ENCODE data around the gene PRDM5.

PRDM5 gene

DNA sequence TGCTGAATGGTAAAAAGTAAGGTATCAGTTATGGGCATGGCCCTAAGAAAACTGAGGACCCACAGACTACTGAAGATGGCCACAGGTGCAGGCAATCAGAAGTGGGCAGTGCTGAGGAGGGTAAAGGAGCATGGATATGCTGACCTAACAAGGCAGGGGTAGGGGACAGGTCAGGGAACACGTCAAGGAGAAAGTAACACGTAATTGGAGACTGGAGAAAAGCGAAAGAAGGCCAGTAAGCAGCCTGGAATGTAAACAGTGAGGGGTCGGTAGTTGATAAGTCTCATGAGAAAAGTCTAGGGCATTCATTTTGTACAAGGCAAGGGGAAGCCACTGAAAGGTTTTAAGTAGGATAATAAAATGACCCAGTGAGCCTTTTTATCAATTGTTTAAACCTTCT, 153.3 kb downstream of the PRDM5 start:
- TF ChIP-seq YY1 (IDR thresholded peaks at IDR 0.05; ENCODE audit: low read depth): no peak
- no peak for TF ChIP-seq MAX (IDR thresholded peaks at IDR 0.05)
- no peak for TF ChIP-seq TAF1 (IDR thresholded peaks at IDR 0.05; ENCODE audit: low read depth)
- no peak for TF ChIP-seq NFIC (IDR thresholded peaks at IDR 0.05)

GRCh38 chr4:120765260-120765680, 157.3 kb downstream of the PRDM5 start:
- no peak for TF ChIP-seq YY1 (IDR thresholded peaks at IDR 0.05; ENCODE audit: low read depth)
- no peak for TF ChIP-seq CREB1 (IDR thresholded peaks at IDR 0.05; ENCODE audit: low read depth)
- no peak for TF ChIP-seq MAX (IDR thresholded peaks at IDR 0.05)
- no peak for TF ChIP-seq NFIC (IDR thresholded peaks at IDR 0.05)
- no peak for TF ChIP-seq TCF12 (IDR thresholded peaks at IDR 0.05; ENCODE audit: low read depth)
- TF ChIP-seq TEAD4 (IDR thresholded peaks at IDR 0.05): no peak
- TF ChIP-seq RAD21 (IDR thresholded peaks at IDR 0.05; ENCODE audit: low read depth): no peak
- no peak for TF ChIP-seq FOXM1 (IDR thresholded peaks at IDR 0.05; ENCODE audit: borderline replicate concordance, low read depth)
- TF ChIP-seq USF1 (IDR thresholded peaks at IDR 0.05): no peak
- TF ChIP-seq CEBPB (IDR thresholded peaks at IDR 0.05): no peak
- TF ChIP-seq ZBTB7A (IDR thresholded peaks at IDR 0.05; ENCODE audit: low read depth): no peak
- no peak for TF ChIP-seq EGR1 (IDR thresholded peaks at IDR 0.05)
- no peak for TF ChIP-seq TAF1 (IDR thresholded peaks at IDR 0.05; ENCODE audit: low read depth)
- TF ChIP-seq, protein P1, sequence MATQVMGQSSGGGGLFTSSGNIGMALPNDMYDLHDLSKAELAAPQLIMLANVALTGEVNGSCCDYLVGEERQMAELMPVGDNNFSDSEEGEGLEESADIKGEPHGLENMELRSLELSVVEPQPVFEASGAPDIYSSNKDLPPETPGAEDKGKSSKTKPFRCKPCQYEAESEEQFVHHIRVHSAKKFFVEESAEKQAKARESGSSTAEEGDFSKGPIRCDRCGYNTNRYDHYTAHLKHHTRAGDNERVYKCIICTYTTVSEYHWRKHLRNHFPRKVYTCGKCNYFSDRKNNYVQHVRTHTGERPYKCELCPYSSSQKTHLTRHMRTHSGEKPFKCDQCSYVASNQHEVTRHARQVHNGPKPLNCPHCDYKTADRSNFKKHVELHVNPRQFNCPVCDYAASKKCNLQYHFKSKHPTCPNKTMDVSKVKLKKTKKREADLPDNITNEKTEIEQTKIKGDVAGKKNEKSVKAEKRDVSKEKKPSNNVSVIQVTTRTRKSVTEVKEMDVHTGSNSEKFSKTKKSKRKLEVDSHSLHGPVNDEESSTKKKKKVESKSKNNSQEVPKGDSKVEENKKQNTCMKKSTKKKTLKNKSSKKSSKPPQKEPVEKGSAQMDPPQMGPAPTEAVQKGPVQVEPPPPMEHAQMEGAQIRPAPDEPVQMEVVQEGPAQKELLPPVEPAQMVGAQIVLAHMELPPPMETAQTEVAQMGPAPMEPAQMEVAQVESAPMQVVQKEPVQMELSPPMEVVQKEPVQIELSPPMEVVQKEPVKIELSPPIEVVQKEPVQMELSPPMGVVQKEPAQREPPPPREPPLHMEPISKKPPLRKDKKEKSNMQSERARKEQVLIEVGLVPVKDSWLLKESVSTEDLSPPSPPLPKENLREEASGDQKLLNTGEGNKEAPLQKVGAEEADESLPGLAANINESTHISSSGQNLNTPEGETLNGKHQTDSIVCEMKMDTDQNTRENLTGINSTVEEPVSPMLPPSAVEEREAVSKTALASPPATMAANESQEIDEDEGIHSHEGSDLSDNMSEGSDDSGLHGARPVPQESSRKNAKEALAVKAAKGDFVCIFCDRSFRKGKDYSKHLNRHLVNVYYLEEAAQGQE (IDR thresholded peaks at IDR 0.05; ENCODE audit: low read depth): no peak

DNA sequence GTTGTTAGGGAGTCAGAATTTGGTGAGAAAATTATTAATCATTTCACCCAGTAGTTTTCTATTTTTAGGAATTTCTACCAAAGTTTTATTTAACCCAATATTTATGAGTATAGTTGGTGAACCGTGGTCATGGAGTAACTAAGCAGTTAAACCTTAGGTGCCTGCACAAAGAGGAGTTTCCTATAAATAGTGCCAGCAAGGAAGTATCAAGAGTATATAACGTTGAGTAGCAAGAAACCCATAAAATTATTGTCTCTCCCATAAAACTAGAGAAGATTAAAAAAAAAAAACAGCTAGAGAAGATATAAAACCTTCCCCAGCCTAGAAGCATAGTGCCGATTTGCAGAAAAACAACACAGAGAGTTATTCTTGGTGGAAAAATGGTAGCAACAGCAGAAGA, 158.9 kb downstream of the PRDM5 start:
- no peak for TF ChIP-seq USF1 (IDR thresholded peaks at IDR 0.05)
- no peak for TF ChIP-seq ZBTB7A (IDR thresholded peaks at IDR 0.05; ENCODE audit: low read depth)
- no peak for TF ChIP-seq TEAD4 (IDR thresholded peaks at IDR 0.05)
- TF ChIP-seq RAD21 (IDR thresholded peaks at IDR 0.05; ENCODE audit: low read depth): no peak
- TF ChIP-seq TCF12 (IDR thresholded peaks at IDR 0.05; ENCODE audit: low read depth): no peak
- no peak for TF ChIP-seq FOXM1 (IDR thresholded peaks at IDR 0.05; ENCODE audit: borderline replicate concordance, low read depth)
- TF ChIP-seq CREB1 (IDR thresholded peaks at IDR 0.05; ENCODE audit: low read depth): no peak

- no peak for TF ChIP-seq EP300 (IDR thresholded peaks at IDR 0.05; ENCODE audit: borderline replicate concordance)
- TF ChIP-seq YY1 (IDR thresholded peaks at IDR 0.05; ENCODE audit: low read depth): no peak
- no peak for TF ChIP-seq FOXM1 (IDR thresholded peaks at IDR 0.05; ENCODE audit: borderline replicate concordance, low read depth)
- TF ChIP-seq MAX (IDR thresholded peaks at IDR 0.05): no peak
- TF ChIP-seq TEAD4 (IDR thresholded peaks at IDR 0.05): no peak
- no peak for TF ChIP-seq TAF1 (IDR thresholded peaks at IDR 0.05; ENCODE audit: low read depth)
- no peak for TF ChIP-seq USF1 (IDR thresholded peaks at IDR 0.05)
- TF ChIP-seq CEBPB (IDR thresholded peaks at IDR 0.05): no peak
Observed at GRCh38 chr4:120761070-120761469, 161.5 kb downstream of the PRDM5 start.

GRCh38 chr4:120760047-120760446, 162.5 kb downstream of the PRDM5 start:
- TF ChIP-seq NFIC (IDR thresholded peaks at IDR 0.05): no peak
- no peak for TF ChIP-seq TAF1 (IDR thresholded peaks at IDR 0.05; ENCODE audit: low read depth)
- TF ChIP-seq RAD21 (IDR thresholded peaks at IDR 0.05; ENCODE audit: low read depth): no peak
- TF ChIP-seq YY1 (IDR thresholded peaks at IDR 0.05; ENCODE audit: low read depth): no peak
- TF ChIP-seq TEAD4 (IDR thresholded peaks at IDR 0.05): no peak
- TF ChIP-seq EGR1 (IDR thresholded peaks at IDR 0.05): no peak
- TF ChIP-seq MAX (IDR thresholded peaks at IDR 0.05): no peak
- no peak for TF ChIP-seq CREB1 (IDR thresholded peaks at IDR 0.05; ENCODE audit: low read depth)

GRCh38 chr4:120755864-120756263, 166.7 kb downstream of the PRDM5 start:
- TF ChIP-seq NFIC (IDR thresholded peaks at IDR 0.05) (no peak), YY1 (IDR thresholded peaks at IDR 0.05; ENCODE audit: low read depth) (no peak), EGR1 (IDR thresholded peaks at IDR 0.05) (no peak), CREB1 (IDR thresholded peaks at IDR 0.05; ENCODE audit: low read depth) (no peak), CEBPB (IDR thresholded peaks at IDR 0.05) (no peak), ZBTB7A (IDR thresholded peaks at IDR 0.05; ENCODE audit: low read depth) (no peak), RAD21 (IDR thresholded peaks at IDR 0.05; ENCODE audit: low read depth) (no peak), EP300 (IDR thresholded peaks at IDR 0.05; ENCODE audit: borderline replicate concordance) (no peak), USF1 (IDR thresholded peaks at IDR 0.05) (no peak), TEAD4 (IDR thresholded peaks at IDR 0.05) (no peak), TAF1 (IDR thresholded peaks at IDR 0.05; ENCODE audit: low read depth) (no peak), MAX (IDR thresholded peaks at IDR 0.05) (no peak), TCF12 (IDR thresholded peaks at IDR 0.05; ENCODE audit: low read depth) (no peak), FOXM1 (IDR thresholded peaks at IDR 0.05; ENCODE audit: borderline replicate concordance, low read depth) (no peak)
- TF ChIP-seq, protein P1 (IDR thresholded peaks at IDR 0.05; ENCODE audit: low read depth): no peak
